Stimulated activated memory B cell treated with anti-CD40 and anti-IgM and Interleukin-4, amounts not matched to agents 10 μg/mL and 1 μg/mL and 100 μg/mL, for 72 hours (primary cell): ENCODE results near the gene ZNF684.
"Not testable (repeated sequence)": the region's sequence is repeated elsewhere in the genome, so short reads cannot be mapped to it uniquely, and the experiment has no call there.

Experiments used
- ATAC-seq: fragments of 150-1000 bp; cut with Tn5 transposase; 2 replicates; pipeline ENCODE4 v1.10.0; 2021
- H3K27ac Mint-ChIP-seq: one replicate; pipeline ENCODE4 v1.8.0; 2022; ENCODE audit warnings: mild to moderate bottlenecking, mixed read lengths
- H3K27me3 Mint-ChIP-seq: one replicate; pipeline ENCODE4 v1.8.0; 2022; ENCODE audit warnings: mixed read lengths
- H3K36me3 Mint-ChIP-seq: one replicate; pipeline ENCODE4 v1.8.0; 2022; ENCODE audit warnings: mixed read lengths
- H3K4me1 Mint-ChIP-seq: one replicate; pipeline ENCODE4 v1.8.0; 2022; ENCODE audit warnings: mixed read lengths
- H3K4me3 Mint-ChIP-seq: one replicate; pipeline ENCODE4 v1.8.0; 2022; ENCODE audit warnings: mild to moderate bottlenecking, moderate library complexity, mixed read lengths
- H3K9me3 Mint-ChIP-seq: one replicate; pipeline ENCODE4 v1.8.0; 2022; ENCODE audit warnings: mixed read lengths

Gene ZNF684

GRCh38 chr1:40556121-40556520, 24.7 kb downstream of the ZNF684 start:
- H3K9me3 Mint-ChIP-seq, result no peaks in the 10 kb centered on the region
- ATAC-seq, result no peak

GRCh38 chr1:40558241-40558640, 26.8 kb downstream of the ZNF684 start:
- not testable (repeated sequence) for H3K36me3 Mint-ChIP-seq, H3K4me1 Mint-ChIP-seq, H3K4me3 Mint-ChIP-seq, ATAC-seq, H3K27ac Mint-ChIP-seq, H3K27me3 Mint-ChIP-seq, H3K9me3 Mint-ChIP-seq

More at GRCh38 chr1:40556121-40556520, 24.7 kb downstream of the ZNF684 start:
- Mint-ChIP-seq H3K27me3 (no peaks in the 10 kb centered on the region), H3K36me3 (no peaks in the 10 kb centered on the region), H3K4me3 (no peak overlapping the region), H3K4me1 (no peaks in the 10 kb centered on the region), H3K27ac (no peak overlapping the region)

- Mint-ChIP-seq H3K9me3 (peaks cover 3% of the 10 kb centered on the region), H3K36me3 (no peaks in the 10 kb centered on the region), H3K27ac (no peak overlapping the region), H3K27me3 (peaks cover 24% of the 10 kb centered on the region), H3K4me3 (no peak overlapping the region), H3K4me1 (no peaks in the 10 kb centered on the region)
- no peak for ATAC-seq
Observed at GRCh38 chr1:40562185-40562584, 30.7 kb downstream of the ZNF684 start.

- no peak overlapping the region for H3K27ac Mint-ChIP-seq
- no peak for ATAC-seq
- peaks cover 3% of the 10 kb centered on the region for H3K9me3 Mint-ChIP-seq
- H3K27me3 Mint-ChIP-seq, result peaks cover 24% of the 10 kb centered on the region
- H3K4me3 Mint-ChIP-seq, result no peak overlapping the region
- no peaks in the 10 kb centered on the region for H3K4me1 Mint-ChIP-seq
- H3K36me3 Mint-ChIP-seq, result no peaks in the 10 kb centered on the region
Observed at GRCh38 chr1:40563266-40563665, 31.8 kb downstream of the ZNF684 start.

- no peak for ATAC-seq
- no peak overlapping the region for H3K27ac Mint-ChIP-seq
- H3K4me3 Mint-ChIP-seq, result no peak overlapping the region
- H3K36me3 Mint-ChIP-seq, result no peaks in the 10 kb centered on the region
- H3K27me3 Mint-ChIP-seq, result peaks cover 24% of the 10 kb centered on the region
- peaks cover 3% of the 10 kb centered on the region for H3K9me3 Mint-ChIP-seq
- no peaks in the 10 kb centered on the region for H3K4me1 Mint-ChIP-seq
Observed at GRCh38 chr1:40564506-40564905, 33.1 kb downstream of the ZNF684 start.

- Mint-ChIP-seq H3K4me3 (no peak overlapping the region), H3K4me1 (no peaks in the 10 kb centered on the region), H3K36me3 (no peaks in the 10 kb centered on the region), H3K27ac (no peak overlapping the region), H3K9me3 (peaks cover 3% of the 10 kb centered on the region), H3K27me3 (peaks cover 24% of the 10 kb centered on the region)
- no peak for ATAC-seq
Observed at GRCh38 chr1:40564913-40565312, 33.5 kb downstream of the ZNF684 start.

- peaks cover 3% of the 10 kb centered on the region for H3K9me3 Mint-ChIP-seq
- ATAC-seq, result no peak
- H3K27ac Mint-ChIP-seq, result no peak overlapping the region
- no peak overlapping the region for H3K4me3 Mint-ChIP-seq
- H3K4me1 Mint-ChIP-seq, result no peaks in the 10 kb centered on the region
- no peaks in the 10 kb centered on the region for H3K36me3 Mint-ChIP-seq
- peaks cover 33% of the 10 kb centered on the region for H3K27me3 Mint-ChIP-seq
Observed at GRCh38 chr1:40567825-40568224, 36.4 kb downstream of the ZNF684 start.

- H3K4me1 Mint-ChIP-seq, H3K36me3 Mint-ChIP-seq, H3K27ac Mint-ChIP-seq, ATAC-seq, H3K9me3 Mint-ChIP-seq, H3K4me3 Mint-ChIP-seq: not testable (repeated sequence)
- H3K27me3 Mint-ChIP-seq, result peaks cover 34% of the 10 kb centered on the region
Observed at GRCh38 chr1:40574805-40575204, 43.4 kb downstream of the ZNF684 start.

GRCh38 chr1:40575336-40575735, 43.9 kb downstream of the ZNF684 start:
- H3K27ac Mint-ChIP-seq, result no peak overlapping the region
- no peaks in the 10 kb centered on the region for H3K9me3 Mint-ChIP-seq
- H3K4me3 Mint-ChIP-seq, result no peak overlapping the region
- ATAC-seq, result no peak
- H3K4me1 Mint-ChIP-seq, result no peaks in the 10 kb centered on the region
- no peaks in the 10 kb centered on the region for H3K36me3 Mint-ChIP-seq
- H3K27me3 Mint-ChIP-seq, result peaks cover 39% of the 10 kb centered on the region

GRCh38 chr1:40582116-40582515, 50.7 kb downstream of the ZNF684 start:
- Mint-ChIP-seq H3K36me3 (no peaks in the 10 kb centered on the region), H3K27ac (no peak overlapping the region), H3K9me3 (no peaks in the 10 kb centered on the region), H3K4me1 (no peaks in the 10 kb centered on the region), H3K4me3 (no peak overlapping the region), H3K27me3 (peaks cover 35% of the 10 kb centered on the region)
- ATAC-seq, result no peak

GRCh38 chr1:40583980-40584379, 52.5 kb downstream of the ZNF684 start:
- H3K4me1 Mint-ChIP-seq, result no peaks in the 10 kb centered on the region
- H3K4me3 Mint-ChIP-seq, result no peak overlapping the region
- H3K36me3 Mint-ChIP-seq, result no peaks in the 10 kb centered on the region
- peaks cover 35% of the 10 kb centered on the region for H3K27me3 Mint-ChIP-seq
- H3K27ac Mint-ChIP-seq, result no peak overlapping the region
- no peaks in the 10 kb centered on the region for H3K9me3 Mint-ChIP-seq
- no peak for ATAC-seq

- Mint-ChIP-seq H3K9me3 (no peaks in the 10 kb centered on the region), H3K27ac (no peak overlapping the region), H3K27me3 (peaks cover 22% of the 10 kb centered on the region), H3K36me3 (no peaks in the 10 kb centered on the region), H3K4me1 (peaks cover 6% of the 10 kb centered on the region), H3K4me3 (no peak overlapping the region)
- ATAC-seq, result no peak
Observed at GRCh38 chr1:40588586-40588985, 57.1 kb downstream of the ZNF684 start.

- ATAC-seq, result no peak
- H3K4me1 Mint-ChIP-seq, result peaks cover 6% of the 10 kb centered on the region
- H3K27ac Mint-ChIP-seq, result no peak overlapping the region
- H3K36me3 Mint-ChIP-seq, result no peaks in the 10 kb centered on the region
- peaks cover 9% of the 10 kb centered on the region for H3K27me3 Mint-ChIP-seq
- H3K9me3 Mint-ChIP-seq, result no peaks in the 10 kb centered on the region
- no peak overlapping the region for H3K4me3 Mint-ChIP-seq
Observed at GRCh38 chr1:40592107-40592803, 60.8 kb downstream of the ZNF684 start.

- Mint-ChIP-seq H3K27ac (no peak overlapping the region), H3K27me3 (peaks cover 19% of the 10 kb centered on the region), H3K4me3 (no peak overlapping the region), H3K9me3 (no peaks in the 10 kb centered on the region), H3K36me3 (no peaks in the 10 kb centered on the region), H3K4me1 (peaks cover 6% of the 10 kb centered on the region)
- no peak for ATAC-seq
Observed at GRCh38 chr1:40593449-40594186, 62.2 kb downstream of the ZNF684 start.

GRCh38 chr1:40594187-40594531, 62.7 kb downstream of the ZNF684 start:
- Mint-ChIP-seq H3K4me1 (peaks cover 6% of the 10 kb centered on the region), H3K9me3 (no peaks in the 10 kb centered on the region), H3K27ac (no peak overlapping the region), H3K4me3 (no peak overlapping the region), H3K36me3 (no peaks in the 10 kb centered on the region), H3K27me3 (peaks cover 19% of the 10 kb centered on the region)
- no peak for ATAC-seq

GRCh38 chr1:40595623-40596022, 64.2 kb downstream of the ZNF684 start:
- ATAC-seq, result no peak
- Mint-ChIP-seq H3K27ac (no peak overlapping the region), H3K9me3 (no peaks in the 10 kb centered on the region), H3K27me3 (peaks cover 21% of the 10 kb centered on the region), H3K4me1 (peaks cover 12% of the 10 kb centered on the region), H3K4me3 (no peak overlapping the region), H3K36me3 (no peaks in the 10 kb centered on the region)
